GM08714 (cell line): ENCODE measurements around the gene DHRS3.

Source experiments
- H3K4me3 ChIP-seq: fragments of 200-500 bp; sonication (Bioruptor generic); 2 replicates; pipeline ENCODE4 v1.5.1; 2014; ENCODE audit warnings: mild to moderate bottlenecking, low read length, inconsistent platforms
- ZNF274 ChIP-seq: IDR thresholded peaks from 2 replicates; pipeline ENCODE4 v1.6.1; 2012; ENCODE audit warnings: mild to moderate bottlenecking, low read depth, low read length

Gene DHRS3

GRCh38 chr1:12585951-12586942 is 31.8 kb downstream of the DHRS3 start:
- no peak for TF ChIP-seq ZNF274
- H3K4me3 ChIP-seq = no peak overlapping the region

- no peak for TF ChIP-seq ZNF274
- no peak overlapping the region for H3K4me3 ChIP-seq
Measured at GRCh38 chr1:12585536-12585935, 32.5 kb downstream of the DHRS3 start.

- TF ChIP-seq ZNF274 = no peak
- no peak overlapping the region for H3K4me3 ChIP-seq
Measured at GRCh38 chr1:12584900-12585525, 33.0 kb downstream of the DHRS3 start.

GRCh38 chr1:12583484-12583883 is 34.5 kb downstream of the DHRS3 start:
- no peak overlapping the region for H3K4me3 ChIP-seq
- TF ChIP-seq ZNF274 = no peak

GRCh38 chr1:12582649-12583048 is 35.4 kb downstream of the DHRS3 start:
- no peak overlapping the region for H3K4me3 ChIP-seq
- TF ChIP-seq ZNF274 = no peak

- TF ChIP-seq ZNF274 = no peak
- H3K4me3 ChIP-seq = no peak overlapping the region
Measured at GRCh38 chr1:12581179-12581578, 36.8 kb downstream of the DHRS3 start.

- H3K4me3 ChIP-seq = no peak overlapping the region
Measured at GRCh38 chr1:12580054-12580887, 37.7 kb downstream of the DHRS3 start.

GRCh38 chr1:12578860-12579422 is 39.1 kb downstream of the DHRS3 start:
- TF ChIP-seq ZNF274 = no peak
- no peak overlapping the region for H3K4me3 ChIP-seq

More at GRCh38 chr1:12580054-12580887, 37.7 kb downstream of the DHRS3 start:
- no peak for TF ChIP-seq ZNF274

- no peak for TF ChIP-seq ZNF274
- no peak overlapping the region for H3K4me3 ChIP-seq
Measured at GRCh38 chr1:12577020-12577419, 41.0 kb downstream of the DHRS3 start.

GRCh38 chr1:12574757-12575139 is 43.3 kb downstream of the DHRS3 start:
- no peak for TF ChIP-seq ZNF274
- no peak overlapping the region for H3K4me3 ChIP-seq

- TF ChIP-seq ZNF274 = no peak
- no peak overlapping the region for H3K4me3 ChIP-seq
Measured at GRCh38 chr1:12573015-12573825, 44.8 kb downstream of the DHRS3 start.

- TF ChIP-seq ZNF274 = no peak
- H3K4me3 ChIP-seq = no peak overlapping the region
Measured at GRCh38 chr1:12572522-12572921, 45.5 kb downstream of the DHRS3 start.

- H3K4me3 ChIP-seq = no peak overlapping the region
- no peak for TF ChIP-seq ZNF274
Measured at GRCh38 chr1:12570291-12570690, 47.7 kb downstream of the DHRS3 start.
